T-helper 2 cell treated with Interferon-gamma antibody and Interleukin-4, amounts not matched to agents 5 μg/mL and 100 μg/mL, for 36 hours (primary cell): ENCODE data around the gene BTF3.

Experiments
- DNase-seq: peaks from one replicate; pipeline ENCODE4 v3.0.0; 2021; ENCODE audit warnings: low spot score
- H3K27ac Mint-ChIP-seq: one replicate; pipeline ENCODE4 v1.8.0; 2021; ENCODE audit warnings: mild to moderate bottlenecking, mixed read lengths
- H3K27me3 Mint-ChIP-seq: one replicate; pipeline ENCODE4 v1.8.0; 2021; ENCODE audit warnings: low read depth, mixed read lengths
- H3K36me3 Mint-ChIP-seq: one replicate; pipeline ENCODE4 v1.8.0; 2021; ENCODE audit warnings: low read depth, mixed read lengths
- H3K4me1 Mint-ChIP-seq: one replicate; pipeline ENCODE4 v1.8.0; 2021; ENCODE audit warnings: low read depth, mixed read lengths
- H3K4me3 Mint-ChIP-seq: one replicate; pipeline ENCODE4 v1.8.0; 2022; ENCODE audit warnings: mild to moderate bottlenecking, moderate library complexity, mixed read lengths
- H3K9me3 Mint-ChIP-seq: one replicate; pipeline ENCODE4 v1.8.0; 2021; ENCODE audit warnings: mixed read lengths

The BTF3 gene

DNA sequence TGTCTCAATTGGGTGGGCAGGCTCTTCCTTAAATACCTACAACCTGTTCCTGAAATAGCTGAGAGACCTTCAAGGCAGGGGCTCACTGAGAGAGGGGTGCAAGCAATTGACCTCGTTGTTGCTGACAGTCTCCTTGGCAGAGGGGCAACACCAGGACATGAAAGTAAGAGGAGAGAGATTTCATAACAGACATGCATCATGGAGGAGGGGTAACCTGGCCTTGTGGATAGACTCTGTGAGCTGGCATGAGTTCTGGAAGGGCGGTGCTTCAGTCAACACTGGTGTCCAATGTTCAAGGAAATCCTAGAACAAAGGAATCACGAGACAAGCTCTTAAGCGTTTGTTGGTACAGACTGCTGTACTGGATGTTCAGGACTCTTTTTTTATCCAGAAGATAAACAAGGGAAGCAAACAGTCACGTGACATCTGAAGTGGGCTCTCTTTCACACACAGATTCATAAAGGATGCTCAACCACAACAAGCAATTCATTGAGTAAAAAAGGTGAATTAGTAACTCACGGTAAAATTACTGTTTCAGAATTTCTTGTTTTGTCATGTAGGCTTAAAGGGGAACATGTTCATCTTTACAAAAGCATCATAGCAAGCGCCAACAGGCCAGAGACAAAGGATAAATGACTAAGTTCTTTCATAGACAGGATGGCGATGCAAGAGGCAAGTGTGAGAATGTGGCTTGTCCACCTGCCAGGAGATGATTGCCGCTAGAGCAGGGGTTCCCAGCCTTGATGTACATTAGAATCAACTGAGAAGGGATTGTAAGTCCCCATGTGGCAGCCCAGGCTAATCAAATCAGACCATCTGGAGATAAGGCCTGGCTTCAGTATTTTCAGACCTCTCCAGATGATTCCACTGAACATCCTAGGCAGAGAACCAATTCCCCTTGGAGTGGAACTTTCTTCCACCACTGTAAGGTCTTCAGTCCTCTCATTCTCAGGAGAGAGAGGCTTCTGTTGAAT lies 46.5 kb downstream of the BTF3 start:
- no peak overlapping the region for H3K4me3 Mint-ChIP-seq
- no peaks in the 10 kb centered on the region for H3K36me3 Mint-ChIP-seq
- peaks cover 14% of the 10 kb centered on the region for H3K27me3 Mint-ChIP-seq
- DNase-seq = no peak
- H3K4me1 Mint-ChIP-seq = peaks cover 13% of the 10 kb centered on the region
- no peak overlapping the region for H3K27ac Mint-ChIP-seq
- no peaks in the 10 kb centered on the region for H3K9me3 Mint-ChIP-seq

GRCh38 chr5:73545403-73545779 lies 47.1 kb downstream of the BTF3 start:
- H3K4me3 Mint-ChIP-seq = no peak overlapping the region
- H3K27me3 Mint-ChIP-seq = peaks cover 12% of the 10 kb centered on the region
- H3K27ac Mint-ChIP-seq = no peak overlapping the region

GRCh38 chr5:73550016-73550415 lies 51.8 kb downstream of the BTF3 start:
- H3K4me3 Mint-ChIP-seq = no peak overlapping the region
- H3K4me1 Mint-ChIP-seq = no peaks in the 10 kb centered on the region
- H3K36me3 Mint-ChIP-seq = peaks cover 7% of the 10 kb centered on the region
- DNase-seq = no peak
- H3K27me3 Mint-ChIP-seq = peaks cover 4% of the 10 kb centered on the region
- no peak overlapping the region for H3K27ac Mint-ChIP-seq
- H3K9me3 Mint-ChIP-seq = no peaks in the 10 kb centered on the region

More at GRCh38 chr5:73545403-73545779, 47.1 kb downstream of the BTF3 start:
- H3K4me1 Mint-ChIP-seq = peaks cover 12% of the 10 kb centered on the region
- H3K9me3 Mint-ChIP-seq = no peaks in the 10 kb centered on the region
- H3K36me3 Mint-ChIP-seq = no peaks in the 10 kb centered on the region
- no peak for DNase-seq

GRCh38 chr5:73552642-73553041 lies 54.4 kb downstream of the BTF3 start:
- H3K4me3 Mint-ChIP-seq = no peak overlapping the region
- peaks cover 13% of the 10 kb centered on the region for H3K36me3 Mint-ChIP-seq
- DNase-seq = no peak
- H3K4me1 Mint-ChIP-seq = no peaks in the 10 kb centered on the region
- peaks cover 4% of the 10 kb centered on the region for H3K27me3 Mint-ChIP-seq
- no peaks in the 10 kb centered on the region for H3K9me3 Mint-ChIP-seq
- no peak overlapping the region for H3K27ac Mint-ChIP-seq
